HG03457 (cell line): ENCODE results near the gene NXN.

Experiments used
- ATAC-seq: cut with Tn5 transposase; IDR thresholded peaks from one replicate; pipeline ENCODE4 v1.9.1; 2021; ENCODE audit warnings: moderate number of reproducible peaks; ENCODE audit not compliant: unreplicated experiment

Gene NXN

DNA sequence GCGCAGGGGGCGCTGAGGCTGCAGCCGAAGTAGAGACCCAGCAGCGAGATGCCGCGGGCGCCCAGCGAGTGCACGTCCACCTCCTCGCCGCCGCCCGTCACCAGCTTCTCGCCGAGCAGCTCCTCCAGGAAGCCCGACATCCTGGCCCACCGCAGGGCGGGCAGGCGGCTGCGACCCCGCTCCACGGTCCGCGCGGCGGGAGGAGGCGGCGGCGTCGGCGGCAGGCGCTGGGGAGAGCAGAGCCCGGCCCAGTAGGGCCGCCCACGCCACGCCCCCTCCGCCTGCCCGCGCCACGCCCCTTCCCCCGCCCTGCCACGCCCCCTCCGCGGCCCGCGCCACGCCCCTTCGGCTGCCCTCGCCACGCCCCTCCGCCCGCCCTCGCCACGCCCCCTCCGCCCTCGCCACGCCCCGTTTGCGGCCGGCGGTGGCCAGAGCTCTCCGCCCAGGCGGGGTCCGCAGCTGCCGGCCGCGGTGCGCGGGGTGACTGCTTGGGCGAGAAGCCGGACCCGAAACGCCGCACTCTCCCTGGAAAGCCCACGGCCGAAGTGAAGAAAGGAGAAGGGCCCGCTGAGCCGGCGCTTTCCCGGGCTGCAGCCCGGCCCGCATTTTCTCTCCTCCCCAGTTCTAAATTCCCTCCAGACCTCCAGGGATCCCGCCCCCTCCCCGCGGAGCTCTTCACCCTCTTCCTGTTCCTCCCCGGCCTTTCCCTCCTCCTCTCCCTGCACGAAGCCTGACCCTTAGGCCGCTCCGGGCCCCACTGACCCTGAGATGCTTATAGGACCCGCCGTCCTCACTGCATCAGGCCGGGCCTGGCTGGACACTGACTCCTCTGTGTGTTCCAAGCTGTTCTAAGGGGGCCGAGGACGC is at the start of gene NXN:
Gene NXN, minus strand, starts transcription at position 238 of the 867 bp plus-strand sequence.
- ATAC-seq: peak; percentile 44

- ATAC-seq: no peak
Measured at GRCh38 chr17:1027044-1027443, 47.5 kb upstream of the NXN start.

DNA sequence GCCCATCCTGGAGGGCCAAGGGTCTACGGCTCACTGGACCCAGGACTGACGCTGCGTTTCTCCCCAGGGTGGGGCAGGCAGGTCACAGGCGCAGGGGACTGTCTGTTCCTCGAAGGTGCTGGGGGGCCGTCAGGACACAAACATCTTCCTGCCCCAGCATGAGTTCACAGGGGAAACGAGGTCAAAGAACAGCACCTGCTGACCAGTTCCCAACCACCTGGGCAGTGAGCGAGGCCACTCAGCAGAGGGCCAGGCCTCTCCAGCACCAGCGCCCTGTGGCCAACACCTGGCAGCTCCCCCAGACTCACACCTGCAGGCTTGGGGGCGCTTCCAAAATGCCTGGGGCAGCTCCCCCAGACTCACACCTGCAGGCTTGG is 47.0 kb upstream of the NXN start:
- no peak for ATAC-seq

GRCh38 chr17:1025733-1026598 is 46.4 kb upstream of the NXN start:
- no peak for ATAC-seq

DNA sequence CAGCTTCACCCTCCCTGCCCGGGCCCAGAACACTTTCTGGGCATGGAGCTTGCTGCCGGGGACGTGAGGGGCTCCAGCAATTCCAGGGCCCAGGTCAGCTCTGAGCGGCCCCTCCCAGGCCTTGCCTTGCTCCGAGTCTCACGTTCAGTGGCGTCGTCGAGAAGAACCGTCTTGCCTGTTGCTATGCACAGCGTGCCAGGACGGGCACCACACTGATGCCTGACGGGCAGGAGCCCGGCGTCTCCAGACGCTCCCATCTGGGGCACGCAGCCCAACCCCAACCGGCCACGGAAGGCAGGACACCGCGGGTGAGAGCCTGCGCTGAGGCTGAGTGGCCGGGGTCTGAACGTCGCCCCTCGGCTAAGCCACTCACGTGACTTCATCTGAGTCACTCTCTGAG is 44.5 kb upstream of the NXN start:
- no peak for ATAC-seq

GRCh38 chr17:1022278-1023024 is 42.9 kb upstream of the NXN start:
- ATAC-seq: no peak

GRCh38 chr17:1021147-1021546 is 41.6 kb upstream of the NXN start:
- ATAC-seq: no peak

DNA sequence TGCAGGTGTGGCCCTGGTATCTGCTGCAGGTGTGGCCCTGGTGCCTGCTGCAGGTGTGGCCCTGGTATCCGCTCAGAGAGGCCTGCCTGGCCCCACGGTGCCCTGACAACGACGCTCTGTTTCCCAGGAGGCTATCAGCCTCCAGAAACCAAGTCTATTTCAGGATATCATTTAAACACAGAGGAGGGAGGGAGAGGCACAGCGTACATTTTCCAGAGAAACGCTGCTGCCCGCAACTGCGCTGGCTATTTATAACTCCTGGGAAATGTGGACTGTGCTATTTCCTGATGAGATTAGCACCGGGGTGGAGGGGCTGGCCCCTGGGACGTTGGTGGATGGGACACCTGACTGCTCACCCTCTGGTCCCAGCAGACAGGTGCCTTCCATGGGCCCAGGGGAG is 39.9 kb upstream of the NXN start:
- ATAC-seq: no peak

DNA sequence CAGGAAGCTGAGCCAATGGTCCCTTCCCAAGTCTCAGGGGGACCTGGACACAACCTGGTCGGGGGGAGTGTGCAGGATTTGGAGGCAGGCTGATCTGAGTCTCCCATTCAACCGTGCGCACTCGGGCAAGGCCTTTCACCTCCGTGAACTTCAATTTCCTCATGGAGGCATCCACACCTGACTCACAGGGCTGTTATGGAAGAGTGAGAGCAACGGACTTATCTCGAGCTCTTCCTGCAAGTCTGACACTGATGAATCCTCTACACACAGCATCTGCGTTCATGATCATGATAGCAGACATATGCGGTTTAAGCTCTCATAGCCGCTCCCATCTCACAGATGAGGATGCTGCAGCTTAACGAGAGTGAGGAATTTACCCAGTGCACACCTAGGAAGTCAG is 39.0 kb upstream of the NXN start:
- ATAC-seq: no peak

- no peak for ATAC-seq
Measured at GRCh38 chr17:1013729-1014090, 34.1 kb upstream of the NXN start.

DNA sequence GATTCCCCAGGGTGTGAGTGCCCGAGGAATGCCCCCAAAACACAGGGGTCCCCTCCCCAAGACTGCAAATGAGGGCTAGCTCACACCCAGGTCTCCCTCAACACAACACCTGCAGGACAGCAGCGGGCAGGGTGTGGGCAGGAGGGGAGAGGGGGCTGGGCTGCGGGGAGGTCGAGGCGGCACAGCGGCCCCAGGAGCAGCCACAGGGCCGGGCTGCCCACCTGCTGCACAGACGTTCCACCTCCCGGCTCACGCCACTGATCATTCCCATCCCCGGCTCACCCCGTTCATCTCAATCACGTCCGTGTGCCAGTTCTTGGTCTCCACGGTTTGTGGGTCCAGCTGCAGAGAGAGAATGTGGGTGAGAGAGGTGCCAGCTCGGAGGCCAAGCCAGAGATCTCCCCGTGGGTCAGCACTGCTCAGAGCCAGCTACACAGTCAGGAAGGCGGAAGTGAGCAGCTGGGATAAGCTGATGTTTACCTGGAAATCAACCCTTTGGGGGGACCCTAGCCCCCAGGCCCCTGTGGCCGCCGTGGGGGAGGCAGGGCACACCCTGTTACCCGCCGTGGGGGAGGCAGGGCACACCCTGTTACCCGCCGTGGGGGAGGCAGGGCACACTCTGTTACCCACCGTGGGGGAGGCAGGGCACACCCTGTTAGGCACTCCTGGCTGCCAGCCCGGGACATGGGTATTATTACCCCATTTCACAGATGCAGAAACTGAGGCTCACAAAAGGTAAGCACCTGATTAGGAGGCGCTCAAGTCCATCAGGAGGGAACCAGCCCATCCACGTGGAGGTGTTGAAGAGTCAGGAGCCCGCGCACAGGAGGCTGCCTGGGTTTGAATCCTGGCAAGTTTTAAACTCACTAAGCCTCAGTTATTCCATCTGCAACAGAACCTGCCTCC is 33.5 kb upstream of the NXN start:
- no peak for ATAC-seq

- no peak for ATAC-seq
Measured at GRCh38 chr17:1011760-1012735, 32.5 kb upstream of the NXN start.

- no peak for ATAC-seq
Measured at GRCh38 chr17:1011138-1011537, 31.6 kb upstream of the NXN start.

DNA sequence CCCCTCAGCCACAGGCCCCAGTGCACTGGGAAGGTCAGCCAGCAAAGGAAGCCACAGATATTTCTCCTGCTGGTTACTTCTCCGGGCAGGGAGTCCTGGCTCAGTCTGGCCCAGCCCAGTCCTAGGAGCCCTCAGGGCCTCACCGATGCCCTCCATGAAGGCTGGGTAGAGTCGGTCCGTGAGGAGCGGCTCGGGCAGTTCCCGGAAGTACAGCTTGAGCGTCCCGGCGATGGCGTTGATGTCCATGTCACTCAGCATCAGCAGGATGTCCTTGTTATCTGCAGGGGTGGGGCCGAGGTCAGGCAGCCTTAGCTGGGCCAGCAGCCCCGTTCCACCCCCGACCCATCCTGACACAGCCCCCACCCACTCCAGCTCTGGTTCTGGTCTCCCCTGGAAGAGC is 31.0 kb upstream of the NXN start:
- no peak for ATAC-seq

DNA sequence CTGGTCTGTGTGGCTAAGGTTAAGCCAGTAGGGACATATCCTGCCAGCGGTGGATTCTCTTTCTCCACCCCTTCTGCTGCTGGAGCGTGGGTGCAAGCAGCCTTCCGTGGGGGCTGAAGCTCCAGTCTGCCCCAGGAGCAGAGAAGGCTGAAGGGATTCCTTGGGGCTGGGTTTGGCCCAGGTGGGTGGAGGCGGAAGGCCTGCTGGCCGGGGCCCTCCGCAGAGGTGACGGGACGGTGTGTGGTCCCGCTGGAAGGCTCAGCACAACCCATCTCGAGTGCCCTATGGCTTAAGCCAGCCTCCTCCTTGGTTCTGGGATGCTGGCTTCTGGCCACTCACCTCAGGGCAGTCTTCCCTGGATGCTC is 30.5 kb upstream of the NXN start:
- no peak for ATAC-seq

DNA sequence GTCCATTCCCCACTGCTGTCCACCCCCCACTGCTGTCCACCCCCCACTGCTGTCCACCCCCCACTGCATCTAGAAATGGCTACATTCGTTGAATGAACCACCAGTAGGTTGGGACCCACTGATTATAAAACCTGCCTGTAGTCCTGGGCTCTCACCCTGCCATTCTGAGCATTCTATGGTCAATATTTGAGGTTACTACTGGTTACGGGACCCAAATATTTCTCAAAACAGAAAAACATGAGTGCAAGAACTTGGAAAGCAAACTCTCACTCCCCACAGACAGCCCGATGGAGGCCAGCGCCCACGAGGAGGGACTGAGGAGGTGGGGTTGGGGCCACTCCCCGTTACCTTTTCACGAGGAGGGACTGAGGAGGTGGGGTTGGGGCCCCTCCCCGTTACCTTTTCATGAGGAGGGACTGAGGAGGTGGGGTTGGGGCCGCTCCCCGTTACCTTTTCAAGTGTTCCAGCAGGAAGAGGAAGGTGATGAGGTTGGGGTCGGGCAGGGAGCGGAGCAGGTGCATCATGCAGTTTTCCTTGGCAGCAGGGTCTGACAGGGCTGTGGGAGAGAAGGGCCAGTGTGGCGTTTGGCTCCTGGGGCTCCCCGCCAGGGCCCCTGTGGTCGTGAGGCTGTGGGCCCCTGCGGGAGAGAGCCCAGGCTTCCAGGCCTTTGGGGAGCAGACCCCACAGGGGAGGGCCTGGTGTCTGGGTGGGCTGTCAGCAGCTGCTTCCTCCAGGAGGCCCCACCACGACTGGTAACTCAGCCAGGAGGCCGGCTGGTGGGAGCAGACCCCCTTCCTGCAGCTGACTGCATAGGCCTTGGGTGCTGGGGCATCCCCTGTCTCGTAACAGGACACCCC is 29.9 kb upstream of the NXN start:
- no peak for ATAC-seq

DNA sequence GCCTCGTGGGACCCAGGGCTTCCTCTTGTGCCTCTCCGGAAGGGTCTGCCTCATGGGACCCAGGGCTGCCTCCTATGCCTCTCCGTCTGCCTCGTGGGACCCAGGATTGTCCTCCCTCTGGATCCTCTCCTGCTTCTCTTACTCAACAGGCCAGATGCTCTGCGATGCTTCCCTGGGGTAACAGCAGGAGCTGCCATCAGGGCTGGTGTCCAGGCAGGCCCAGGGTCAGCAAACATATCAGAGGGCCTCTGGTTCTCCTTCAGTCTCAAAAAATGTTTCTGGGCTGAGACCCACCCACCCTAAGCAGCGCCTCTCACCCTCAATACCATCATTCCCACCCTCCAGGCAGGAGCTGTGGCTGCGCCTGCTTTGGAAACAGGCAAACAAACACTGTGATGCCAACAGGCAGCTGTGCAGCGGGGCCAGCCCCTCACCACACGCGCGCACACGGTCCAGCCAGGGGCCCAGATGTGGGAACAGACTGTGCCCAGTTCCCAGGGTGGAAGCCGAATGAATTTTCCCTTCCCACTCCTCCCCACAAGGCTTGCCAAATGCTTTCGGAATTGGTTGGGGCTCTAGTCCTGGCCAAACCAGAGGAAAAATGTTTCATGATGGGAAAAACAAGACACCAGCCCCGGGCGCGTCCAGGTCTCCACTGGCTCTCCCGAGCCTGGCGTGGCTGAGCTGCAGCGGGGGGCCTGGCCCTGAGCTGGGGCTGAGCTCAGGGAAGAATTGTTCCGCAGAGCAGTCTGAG is 28.6 kb upstream of the NXN start:
- ATAC-seq: no peak
